ENCODE measurements around the gene USHBP1. TPM values are rescaled to one million over a fixed set of nuclear protein-coding genes. Genes with fewer than 3 reads are reported as not detected.
A peak's percentile ranks its signal among the peaks of the same experiment; 100 is the strongest.

The USHBP1 gene
- total and polyA plus RNA-seq, 2 experiments from 2014 or later, result 0.39 to 0.56 TPM

DNA sequence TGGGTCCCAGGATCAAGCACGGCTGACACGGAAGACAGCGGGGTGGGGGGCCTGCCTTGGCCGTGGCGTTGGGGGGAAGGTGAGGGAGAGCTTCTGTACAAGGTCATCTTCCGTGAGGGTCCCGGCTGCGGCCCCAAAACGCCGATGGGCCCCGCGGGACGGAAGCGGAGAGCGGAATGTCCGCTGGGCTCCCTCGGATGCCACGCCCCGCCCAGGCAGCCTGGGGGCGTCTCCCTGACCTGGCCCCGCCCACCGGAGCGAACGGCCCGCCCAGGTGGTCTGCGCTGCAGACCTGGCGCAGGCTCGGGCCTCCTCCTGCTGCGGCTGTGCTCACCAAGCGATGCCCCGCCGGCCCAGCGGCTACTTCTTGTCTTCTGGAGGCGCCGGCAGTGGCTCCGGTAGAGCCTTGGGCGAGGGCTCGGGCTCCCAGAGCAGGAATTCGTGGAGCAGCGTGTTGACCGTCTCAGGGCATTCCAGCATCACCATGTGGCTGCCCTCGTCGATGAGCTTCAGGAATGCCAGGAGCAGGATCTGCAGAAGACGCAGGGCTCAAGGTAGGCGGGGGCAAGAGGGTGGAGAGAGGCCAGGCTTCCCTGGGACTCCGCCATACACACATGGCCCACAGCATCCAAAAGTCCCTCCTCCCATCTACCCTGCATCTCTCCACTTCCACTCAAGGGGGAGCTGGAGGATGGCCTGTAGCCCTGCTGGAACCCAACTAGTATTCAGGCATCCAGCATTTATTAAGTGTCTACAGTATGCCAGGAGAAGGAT, 27.9 kb upstream of the USHBP1 start:
- H3K27me3 ChIP-seq, result no peaks in the 10 kb centered on the region
- TF ChIP-seq, protein P1, sequence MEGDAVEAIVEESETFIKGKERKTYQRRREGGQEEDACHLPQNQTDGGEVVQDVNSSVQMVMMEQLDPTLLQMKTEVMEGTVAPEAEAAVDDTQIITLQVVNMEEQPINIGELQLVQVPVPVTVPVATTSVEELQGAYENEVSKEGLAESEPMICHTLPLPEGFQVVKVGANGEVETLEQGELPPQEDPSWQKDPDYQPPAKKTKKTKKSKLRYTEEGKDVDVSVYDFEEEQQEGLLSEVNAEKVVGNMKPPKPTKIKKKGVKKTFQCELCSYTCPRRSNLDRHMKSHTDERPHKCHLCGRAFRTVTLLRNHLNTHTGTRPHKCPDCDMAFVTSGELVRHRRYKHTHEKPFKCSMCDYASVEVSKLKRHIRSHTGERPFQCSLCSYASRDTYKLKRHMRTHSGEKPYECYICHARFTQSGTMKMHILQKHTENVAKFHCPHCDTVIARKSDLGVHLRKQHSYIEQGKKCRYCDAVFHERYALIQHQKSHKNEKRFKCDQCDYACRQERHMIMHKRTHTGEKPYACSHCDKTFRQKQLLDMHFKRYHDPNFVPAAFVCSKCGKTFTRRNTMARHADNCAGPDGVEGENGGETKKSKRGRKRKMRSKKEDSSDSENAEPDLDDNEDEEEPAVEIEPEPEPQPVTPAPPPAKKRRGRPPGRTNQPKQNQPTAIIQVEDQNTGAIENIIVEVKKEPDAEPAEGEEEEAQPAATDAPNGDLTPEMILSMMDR (IDR thresholded peaks at IDR 0.05; ENCODE audit: low read depth, low read length), result peak; percentile 76
- no peaks in the 10 kb centered on the region for H3K4me1 ChIP-seq (ENCODE audit: low read depth)
- H3K4me3 ChIP-seq, result peak overlapping the region; percentile 23
- no peaks in the 10 kb centered on the region for H3K36me3 ChIP-seq
- peak overlapping the region; percentile 78 for H3K27ac ChIP-seq
- no peaks in the 10 kb centered on the region for H3K9me3 ChIP-seq (ENCODE audit: low read depth)
- DNase-seq (ENCODE audit: low read depth in 1 of 2, low spot score in 1 of 2), result peak; percentile 84 to 92

DNA sequence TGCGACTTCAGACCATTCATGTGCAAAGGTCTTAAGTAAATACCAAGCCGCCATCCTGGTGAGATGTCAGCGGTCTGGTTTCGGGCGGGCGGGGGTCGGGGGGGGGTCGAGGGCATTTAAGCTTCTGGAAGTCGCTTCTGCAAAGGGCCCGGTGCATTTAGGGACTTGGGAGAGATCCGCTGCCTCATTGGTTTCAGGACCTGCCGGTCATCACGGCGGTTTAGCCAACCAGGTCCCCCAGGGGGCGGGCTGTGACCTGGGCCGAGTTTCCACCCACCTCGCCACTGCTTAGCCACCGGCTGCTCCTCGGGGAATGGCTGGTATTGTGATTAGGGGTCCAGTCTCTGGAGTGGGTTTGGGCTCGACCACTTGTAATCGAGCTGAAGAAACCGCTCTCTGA, 24.9 kb upstream of the USHBP1 start:
- no peaks in the 10 kb centered on the region for H3K36me3 ChIP-seq
- no peaks in the 10 kb centered on the region for H3K9me3 ChIP-seq (ENCODE audit: low read depth)
- TF ChIP-seq, protein P1 (IDR thresholded peaks at IDR 0.05; ENCODE audit: low read depth, low read length), result no peak
- peak overlapping the region; percentile 11 for H3K4me3 ChIP-seq
- no peaks in the 10 kb centered on the region for H3K4me1 ChIP-seq (ENCODE audit: low read depth)
- peak; percentile 92 to 95 for DNase-seq (ENCODE audit: low read depth in 1 of 2, low spot score in 1 of 2)
- no peak overlapping the region for H3K27ac ChIP-seq
- H3K27me3 ChIP-seq, result no peaks in the 10 kb centered on the region

DNA sequence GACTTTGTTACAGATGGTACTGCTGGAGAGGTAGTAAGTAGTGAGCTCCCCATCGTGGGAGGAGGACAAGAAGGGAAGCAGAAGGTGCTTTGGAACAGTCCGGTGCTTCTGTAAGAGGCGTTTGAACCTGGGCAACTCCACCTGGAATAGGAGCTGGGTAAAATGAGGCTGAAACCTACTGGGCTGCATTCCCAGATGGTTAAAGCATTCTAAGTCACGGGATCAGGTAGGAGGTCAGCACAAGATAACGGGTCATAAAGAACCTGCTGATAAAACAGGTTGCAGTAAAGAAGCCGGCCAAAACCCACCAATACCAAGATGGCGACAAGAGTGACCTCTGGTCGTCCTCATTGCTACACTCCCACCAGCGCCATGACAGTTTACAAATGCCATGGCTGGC, 22.2 kb upstream of the USHBP1 start:
- no peak for DNase-seq (ENCODE audit: low read depth in 1 of 2, low spot score in 1 of 2)
- TF ChIP-seq, protein P1 (IDR thresholded peaks at IDR 0.05; ENCODE audit: low read depth, low read length), result no peak
- H3K27me3 ChIP-seq, result peaks cover 8% of the 10 kb centered on the region

DNA sequence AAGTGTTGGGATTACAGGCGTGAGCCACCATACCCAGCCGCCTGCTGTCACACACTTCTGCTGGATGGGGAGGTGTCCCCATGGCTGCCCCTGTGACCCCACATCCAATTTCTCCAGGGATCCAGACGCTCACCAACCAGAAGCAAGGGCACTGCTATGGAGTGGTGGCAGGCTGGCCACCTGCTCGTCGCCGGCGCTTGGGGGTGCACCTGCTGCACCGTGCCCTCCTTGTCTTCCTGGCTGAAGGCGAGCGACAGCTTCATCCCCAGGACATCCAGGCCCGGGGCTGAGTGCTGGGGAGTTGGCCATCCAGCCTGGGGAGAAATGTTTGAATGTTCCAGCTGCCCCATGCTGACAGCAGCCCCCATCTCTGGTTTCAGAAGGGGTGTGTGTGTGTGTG, 21.7 kb upstream of the USHBP1 start:
- Histone ChIP-seq H3K27me3 (peaks cover 13% of the 10 kb centered on the region), H3K27ac (no peak overlapping the region), H3K4me3 (no peak overlapping the region), H3K4me1 (ENCODE audit: low read depth) (no peaks in the 10 kb centered on the region), H3K36me3 (no peaks in the 10 kb centered on the region), H3K9me3 (ENCODE audit: low read depth) (no peaks in the 10 kb centered on the region)
- TF ChIP-seq, protein P1 (IDR thresholded peaks at IDR 0.05; ENCODE audit: low read depth, low read length), result no peak
- DNase-seq (ENCODE audit: low read depth in 1 of 2, low spot score in 1 of 2), result no peak

More for the DNA sequence above, 22.2 kb upstream of the USHBP1 start:
- H3K4me1 ChIP-seq (ENCODE audit: low read depth), result no peaks in the 10 kb centered on the region
- H3K36me3 ChIP-seq, result no peaks in the 10 kb centered on the region
- no peak overlapping the region for H3K27ac ChIP-seq
- H3K4me3 ChIP-seq, result no peak overlapping the region
- no peaks in the 10 kb centered on the region for H3K9me3 ChIP-seq (ENCODE audit: low read depth)

DNA sequence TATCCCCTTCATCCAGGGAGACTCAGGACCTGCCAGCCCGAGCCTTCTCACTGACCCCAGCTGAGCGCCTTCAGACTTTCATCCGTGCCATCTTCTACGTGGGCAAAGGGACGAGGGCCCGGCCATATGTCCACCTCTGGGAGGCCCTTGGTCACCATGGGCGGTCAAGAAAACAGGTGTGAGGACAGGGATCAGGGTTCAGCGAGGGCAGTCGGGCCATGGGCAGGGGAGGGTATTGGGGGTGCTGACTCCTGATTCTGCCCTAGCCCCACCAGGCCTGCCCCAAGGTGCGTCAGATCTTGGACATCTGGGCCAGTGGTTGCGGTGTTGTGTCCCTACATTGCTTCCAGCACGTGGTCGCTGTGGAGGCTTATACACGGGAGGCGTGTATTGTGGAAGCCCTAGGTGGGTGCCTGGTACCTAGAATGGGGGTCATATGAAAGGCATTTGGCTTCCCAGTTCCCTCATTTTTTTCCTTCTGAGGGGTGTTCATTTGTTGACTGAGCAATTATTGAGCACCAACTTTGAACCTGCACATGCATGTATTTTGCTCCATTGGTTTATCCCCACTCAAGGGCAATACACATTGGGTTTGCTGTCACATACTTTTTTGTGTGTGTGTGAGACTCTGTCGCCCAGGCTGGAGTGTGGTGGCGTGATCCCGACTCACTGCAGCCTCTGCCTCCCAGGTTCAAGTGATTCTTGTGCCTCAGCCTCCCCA, 21.0 kb upstream of the USHBP1 start:
- H3K9me3 ChIP-seq (ENCODE audit: low read depth), result no peaks in the 10 kb centered on the region
- H3K4me3 ChIP-seq, result no peak overlapping the region
- H3K27ac ChIP-seq, result no peak overlapping the region
- H3K4me1 ChIP-seq (ENCODE audit: low read depth), result no peaks in the 10 kb centered on the region
- no peak for DNase-seq (ENCODE audit: low read depth in 1 of 2, low spot score in 1 of 2)
- H3K36me3 ChIP-seq, result no peaks in the 10 kb centered on the region
- H3K27me3 ChIP-seq, result peaks cover 13% of the 10 kb centered on the region
- TF ChIP-seq, protein P1 (IDR thresholded peaks at IDR 0.05; ENCODE audit: low read depth, low read length), result no peak

All from cardiac muscle cell (in vitro differentiated cells and primary cell).